Erythroblast (primary cell): ENCODE results near the gene NRG3.
"Not testable (repeated sequence)": the region's sequence is repeated elsewhere in the genome, so short reads cannot be mapped to it uniquely, and the experiment has no call there.

ENCODE experiments used
- DNase-seq, 2 experiments: peaks; one replicate each; lab custom pipeline; 2025; lab: John Stamatoyannopoulos, UW
- GATA1 ChIP-seq: IDR thresholded peaks from 2 replicates; pipeline ENCODE4 v1.6.1; 2011; ENCODE audit warnings: low read depth, mild to moderate bottlenecking, control low read depth, low read length, moderate library complexity
- POLR2A ChIP-seq: IDR thresholded peaks from 2 replicates; pipeline ENCODE4 v1.6.1; 2011; ENCODE audit warnings: mild to moderate bottlenecking, low read length

Gene NRG3

DNA sequence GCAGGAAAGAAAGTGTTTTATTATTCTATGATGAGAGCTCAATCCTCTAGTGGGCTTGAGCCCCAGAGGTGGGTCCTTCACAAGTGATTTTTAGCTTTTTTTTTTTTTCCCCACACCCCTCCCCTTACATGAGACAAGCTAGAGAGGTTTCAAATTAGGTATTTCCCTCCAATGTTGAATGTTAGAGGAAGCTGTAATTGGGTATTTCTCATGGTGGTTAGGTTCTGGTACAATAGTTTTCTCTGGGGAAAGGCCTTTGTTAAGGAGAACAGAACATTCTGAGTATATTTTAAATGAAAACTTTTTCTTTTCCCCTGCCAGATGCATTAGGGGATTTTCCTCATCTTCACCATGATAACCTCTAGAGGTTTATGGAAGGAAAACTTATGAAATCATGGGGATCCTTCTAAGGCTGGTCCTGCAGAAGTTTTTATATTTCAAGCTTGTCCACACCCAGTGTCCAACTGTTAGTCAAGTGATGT lies 1039.7 kb downstream of the NRG3 start:
- no peak for DNase-seq
- TF ChIP-seq POLR2A, result no peak
- TF ChIP-seq GATA1, result no peak

DNA sequence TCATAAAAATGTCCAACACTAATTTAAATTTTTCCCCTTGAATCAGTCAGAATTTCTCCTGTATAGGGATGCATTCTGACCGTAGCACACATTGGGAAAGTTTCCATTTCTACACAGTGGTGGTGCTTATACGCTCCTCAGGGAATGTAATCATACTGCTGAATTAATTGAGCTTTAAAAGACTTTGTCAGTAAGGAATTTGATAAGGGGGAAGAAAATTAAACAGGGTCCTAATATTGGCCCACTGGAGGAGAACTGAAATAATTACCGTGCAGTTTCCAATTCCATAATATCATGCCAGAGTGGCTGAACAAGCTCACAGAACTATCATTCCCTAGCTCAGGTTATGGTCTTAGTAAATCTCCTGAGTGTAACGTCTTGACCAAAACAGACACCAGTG lies 1041.9 kb downstream of the NRG3 start:
- no peak for DNase-seq
- TF ChIP-seq POLR2A (no peak), GATA1 (no peak)

DNA sequence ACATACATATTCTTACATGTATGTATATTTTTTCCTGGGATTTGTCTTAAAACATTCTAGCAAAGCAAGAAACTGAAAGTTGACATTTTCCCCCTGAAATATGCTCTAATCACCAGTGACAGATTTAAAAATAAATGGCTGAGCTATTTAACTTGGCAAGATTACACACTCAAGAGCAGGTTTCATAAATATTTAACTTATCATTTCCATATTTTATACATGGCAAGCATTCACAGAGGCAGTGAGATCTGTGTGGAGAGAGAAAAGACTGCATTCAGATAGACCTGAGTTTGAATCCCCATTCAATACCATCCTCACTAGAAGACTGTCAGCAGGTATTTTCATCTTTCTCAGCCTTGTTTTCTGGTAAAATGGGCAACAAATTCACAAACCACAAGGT lies 1043.0 kb downstream of the NRG3 start:
- no peak for DNase-seq
- TF ChIP-seq GATA1 (no peak), POLR2A (no peak)

DNA sequence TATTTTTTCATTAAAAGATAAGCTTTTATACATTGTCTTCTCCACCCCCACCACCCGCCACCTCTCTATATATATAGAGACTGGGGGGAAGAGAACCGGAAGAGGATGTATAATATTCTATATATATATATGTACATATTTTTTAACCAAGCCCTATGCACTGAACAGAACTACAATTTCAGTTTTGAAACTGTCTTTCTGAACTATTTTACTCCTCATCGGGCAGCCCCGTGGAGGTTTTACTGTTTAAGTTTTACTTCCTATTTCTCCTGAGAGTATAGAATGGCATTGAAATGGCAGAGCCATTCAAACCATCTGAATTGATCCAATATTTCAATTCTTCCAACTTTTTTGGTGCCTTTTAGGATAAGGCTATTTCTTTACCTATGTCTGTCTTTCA lies 1047.1 kb downstream of the NRG3 start:
- no peak for TF ChIP-seq POLR2A
- TF ChIP-seq GATA1, result no peak
- no peak for DNase-seq

DNA sequence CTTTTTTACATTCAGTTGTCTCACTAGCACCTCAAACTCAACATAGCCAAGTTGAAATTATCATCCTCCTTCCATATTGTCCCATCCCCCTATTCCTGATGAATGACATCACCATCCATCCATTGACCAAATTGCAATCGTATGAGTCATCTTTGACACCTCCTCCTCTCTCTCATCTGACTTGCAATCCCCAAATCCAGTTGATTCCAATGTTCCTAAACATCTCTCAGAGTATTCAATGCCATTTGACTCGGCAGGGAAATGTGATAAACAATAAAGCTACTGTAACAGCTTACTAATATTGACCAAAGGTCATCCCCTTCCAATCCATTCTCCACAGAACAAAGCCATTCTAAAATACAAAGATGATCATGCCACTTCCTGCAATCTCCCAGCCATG lies 1047.8 kb downstream of the NRG3 start:
- no peak for DNase-seq
- TF ChIP-seq POLR2A, result no peak
- no peak for TF ChIP-seq GATA1

DNA sequence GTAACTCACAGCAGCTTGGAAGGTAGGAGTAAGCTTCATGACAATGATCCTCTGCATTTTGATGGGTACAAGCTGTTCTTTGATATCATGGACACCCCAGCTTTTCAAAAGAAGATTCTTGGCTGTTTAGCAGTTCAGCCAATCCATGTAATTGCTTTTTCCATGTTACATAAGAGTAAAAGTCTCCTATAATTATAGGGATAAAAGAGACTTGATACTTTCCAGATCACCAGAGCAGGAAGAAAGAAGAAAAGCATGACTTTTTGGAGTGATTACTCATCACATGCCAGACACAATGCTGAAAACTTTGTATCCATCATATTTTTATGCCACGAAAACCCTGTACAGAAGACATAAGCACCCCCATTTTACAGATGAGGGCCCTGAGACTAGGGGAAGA lies 1049.7 kb downstream of the NRG3 start:
- no peak for DNase-seq
- no peak for TF ChIP-seq POLR2A
- no peak for TF ChIP-seq GATA1

DNA sequence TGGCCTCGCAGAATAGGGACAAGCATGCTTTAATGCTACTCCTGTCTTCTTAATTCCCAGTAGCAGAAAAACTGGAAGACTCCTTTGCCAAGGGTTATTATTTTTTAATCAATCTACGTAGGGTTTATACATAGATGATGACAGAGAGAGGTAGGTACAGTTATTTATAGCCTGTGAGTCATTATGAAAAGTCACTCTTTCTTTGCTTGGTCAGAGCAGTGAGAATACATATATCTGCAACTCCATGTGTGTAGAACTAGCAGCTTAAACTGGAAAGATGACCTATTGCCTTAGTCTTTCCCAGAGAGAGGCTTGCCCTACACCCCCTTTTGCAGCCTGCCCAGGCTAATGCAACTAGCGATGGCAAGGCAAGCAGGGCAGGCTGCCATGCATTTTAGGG lies 1050.6 kb downstream of the NRG3 start:
- TF ChIP-seq GATA1, result no peak
- no peak for TF ChIP-seq POLR2A
- no peak for DNase-seq

DNA sequence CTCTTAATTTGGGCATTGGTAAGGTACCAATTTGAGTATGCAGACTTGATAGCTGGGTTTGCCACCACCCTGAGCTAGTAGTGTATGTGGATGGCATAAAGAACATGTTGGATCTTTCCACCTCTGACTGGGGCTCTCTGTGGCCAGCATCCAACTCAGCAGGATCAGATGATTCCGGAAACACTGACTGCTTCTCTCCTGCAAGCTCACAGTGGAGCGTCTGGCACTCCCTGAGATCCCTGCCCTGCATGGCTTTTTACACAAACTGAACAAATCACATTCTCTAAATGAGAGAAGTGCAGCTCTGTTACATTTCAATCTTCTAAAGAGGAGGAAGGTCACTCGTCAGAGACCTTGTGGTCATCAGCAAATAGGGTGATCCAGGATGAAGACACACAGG lies 1057.5 kb downstream of the NRG3 start:
- TF ChIP-seq POLR2A, result no peak
- TF ChIP-seq GATA1, result no peak
- no peak for DNase-seq

DNA sequence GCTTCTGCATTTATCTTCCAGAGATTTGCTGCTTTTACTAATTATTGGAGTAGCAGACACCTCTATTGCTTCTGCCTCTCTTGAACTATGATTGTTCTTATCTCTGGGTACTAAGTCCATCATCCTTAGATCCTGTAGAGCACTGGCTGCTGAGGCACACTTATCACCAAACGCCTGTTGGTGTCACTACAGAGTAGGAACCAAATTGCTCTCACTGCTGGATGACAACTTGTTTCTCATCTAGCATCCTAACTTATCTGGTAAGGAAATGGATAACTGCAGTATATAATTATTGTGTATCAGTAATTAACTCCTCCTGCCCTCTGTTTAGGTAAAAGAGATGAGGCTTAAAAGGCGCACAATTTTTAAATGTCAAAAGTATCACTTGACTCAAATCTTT lies 1059.4 kb downstream of the NRG3 start:
- DNase-seq, result no peak
- TF ChIP-seq POLR2A, result no peak
- no peak for TF ChIP-seq GATA1

DNA sequence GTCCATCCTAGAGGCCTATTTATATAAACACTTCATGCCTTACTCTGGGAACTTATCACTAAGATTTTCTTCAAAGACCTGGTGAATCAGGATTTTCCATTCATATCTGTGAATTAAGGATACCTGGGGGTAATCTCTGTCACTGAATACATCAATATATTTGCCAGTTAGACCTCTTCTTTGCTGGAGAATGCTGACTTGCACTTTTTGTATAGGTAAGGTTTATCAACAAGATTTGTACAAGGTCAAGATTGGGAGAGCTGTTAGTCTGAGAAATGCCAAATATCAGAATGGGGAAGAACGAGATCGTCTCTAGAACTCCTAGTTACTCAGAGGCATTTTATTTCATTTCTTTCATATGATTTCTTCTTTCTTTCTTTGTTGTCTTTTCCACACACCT lies 1060.0 kb downstream of the NRG3 start:
- no peak for DNase-seq
- no peak for TF ChIP-seq GATA1
- TF ChIP-seq POLR2A, result no peak

DNA sequence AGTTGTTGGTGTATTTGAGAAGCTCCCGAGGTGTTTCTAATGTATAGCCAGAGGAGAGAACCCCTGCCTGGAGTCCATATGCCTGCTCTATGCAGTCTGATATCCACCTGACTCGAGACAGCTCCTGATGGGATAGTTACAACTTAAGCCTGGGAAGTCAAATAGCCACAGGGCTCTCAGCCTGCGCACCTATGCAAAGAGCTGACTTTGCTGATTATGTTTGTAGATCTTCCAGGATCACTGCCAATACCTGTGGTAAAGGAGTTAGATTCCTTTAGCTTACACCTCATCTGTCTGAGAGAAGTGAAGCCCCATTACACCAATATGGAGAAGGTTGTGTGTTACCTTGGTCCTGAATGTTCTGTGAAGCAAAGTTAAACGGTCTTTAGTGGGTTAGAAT lies 1063.3 kb downstream of the NRG3 start:
- no peak for TF ChIP-seq GATA1
- no peak for TF ChIP-seq POLR2A
- DNase-seq, result no peak

DNA sequence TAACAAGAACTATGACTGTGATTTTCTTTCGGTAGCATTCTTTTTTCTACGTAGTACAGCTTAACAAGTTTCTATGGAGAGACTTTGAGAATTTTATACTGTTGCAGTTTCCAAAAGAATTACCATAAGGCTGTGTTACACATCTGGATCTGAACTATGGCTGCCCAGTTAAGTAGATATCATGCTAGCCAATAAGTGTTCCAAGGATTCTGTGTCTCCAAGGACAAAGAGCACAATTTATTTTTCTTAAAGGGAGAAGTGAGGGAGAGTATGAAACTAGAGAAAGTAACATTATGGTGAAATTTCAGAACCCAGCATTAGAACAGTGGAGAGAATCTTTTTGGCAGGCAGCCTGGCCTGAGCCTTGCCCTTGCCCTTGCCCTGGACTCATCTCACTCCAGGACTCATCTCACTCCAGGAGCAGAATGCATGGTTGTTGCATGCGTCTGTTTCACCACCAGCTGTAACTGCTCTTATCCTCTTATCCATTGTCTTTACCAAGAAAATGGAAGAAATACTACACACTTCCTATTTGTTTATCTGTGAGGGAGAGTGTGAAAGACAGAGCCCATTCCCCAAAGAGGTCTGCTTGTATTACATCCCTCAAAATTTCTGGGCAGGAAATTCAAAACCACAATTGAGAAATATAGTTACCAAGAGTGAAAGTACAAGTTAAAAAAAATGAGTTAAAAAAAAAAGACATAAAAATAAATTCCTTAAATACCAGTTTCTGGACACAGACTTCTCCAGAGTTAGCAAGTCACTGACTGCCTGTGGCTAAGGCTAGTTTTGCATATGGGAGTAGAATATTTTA lies 1067.5 kb downstream of the NRG3 start:
- TF ChIP-seq GATA1, result no peak
- no peak for TF ChIP-seq POLR2A
- no peak for DNase-seq

DNA sequence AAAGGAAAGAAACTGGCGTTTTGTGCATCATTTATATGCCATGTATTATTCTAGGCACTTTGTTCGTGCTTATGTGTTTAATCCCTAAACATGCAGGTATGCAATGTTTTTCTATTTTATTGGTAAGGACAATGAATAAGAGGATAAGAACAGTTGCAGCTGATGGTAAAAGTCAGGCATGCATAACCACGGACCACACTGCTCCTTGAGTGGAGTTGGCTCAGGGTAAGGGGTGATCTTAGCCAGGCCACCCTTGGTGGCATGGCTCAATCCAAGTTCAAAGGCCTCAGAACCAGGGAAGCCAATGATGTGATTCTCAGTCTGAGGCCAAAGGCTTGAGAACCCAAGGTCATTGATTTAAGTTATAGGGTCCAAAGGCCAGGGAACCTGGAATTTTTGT lies 1068.1 kb downstream of the NRG3 start:
- TF ChIP-seq POLR2A, result no peak
- no peak for TF ChIP-seq GATA1
- no peak for DNase-seq

DNA sequence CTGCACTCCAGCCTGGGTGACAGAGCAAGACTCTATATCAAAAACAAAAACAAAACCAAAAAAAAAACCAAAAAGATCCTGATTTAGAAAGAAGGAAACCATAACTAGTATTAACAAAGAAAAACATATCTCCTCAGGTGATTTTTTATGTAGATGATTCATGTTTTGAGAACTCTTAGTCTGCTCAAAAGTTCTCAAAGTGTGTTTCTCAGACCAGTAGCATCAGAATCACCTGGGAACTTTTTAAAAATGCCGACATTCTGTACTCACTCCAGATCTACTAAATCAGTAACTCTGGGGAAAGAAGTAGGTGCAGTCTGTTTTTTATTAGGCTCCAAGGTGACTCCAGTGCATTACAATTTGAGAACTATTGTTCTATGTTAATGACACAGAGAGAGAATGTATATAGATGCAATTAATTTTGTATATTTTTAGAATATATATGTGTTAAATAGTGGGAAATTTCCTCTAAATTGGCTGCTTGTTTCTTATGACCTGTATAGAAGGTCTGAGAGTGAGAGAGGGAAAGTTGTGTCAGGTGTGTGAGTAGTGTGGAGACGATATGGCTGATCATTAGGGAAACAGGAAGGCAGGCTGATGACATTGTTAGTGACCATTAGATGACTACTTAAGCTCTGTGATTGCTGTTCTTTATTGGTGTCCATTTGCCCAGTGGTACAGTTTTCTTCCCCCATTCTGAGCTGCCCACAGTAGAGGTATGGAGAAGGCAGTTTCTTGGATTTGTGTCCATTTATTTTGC lies 1075.0 kb downstream of the NRG3 start:
- TF ChIP-seq GATA1, result no peak
- TF ChIP-seq POLR2A, result no peak

DNA sequence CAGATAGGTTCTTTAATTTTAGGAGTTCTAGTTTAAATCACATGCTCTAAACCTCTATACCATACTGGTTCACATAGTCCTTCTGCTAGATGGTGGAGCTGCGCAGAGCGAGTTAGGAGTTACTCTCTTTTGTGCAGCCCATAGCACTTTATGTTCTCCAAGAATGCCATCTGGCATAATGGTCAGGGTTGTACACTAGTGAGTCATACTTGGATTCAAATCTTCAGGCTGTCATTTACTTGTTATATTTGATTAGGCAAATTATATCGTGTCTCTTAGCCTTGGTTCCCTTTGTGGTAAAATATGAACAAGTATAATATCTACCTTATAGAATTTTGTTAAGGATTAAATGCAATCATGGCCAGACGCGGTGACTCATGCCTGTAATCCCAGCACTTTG lies 1078.3 kb downstream of the NRG3 start:
- no peak for DNase-seq
- TF ChIP-seq GATA1 (no peak), POLR2A (no peak)

More for the DNA sequence above, 1075.0 kb downstream of the NRG3 start:
- no peak for DNase-seq

DNA sequence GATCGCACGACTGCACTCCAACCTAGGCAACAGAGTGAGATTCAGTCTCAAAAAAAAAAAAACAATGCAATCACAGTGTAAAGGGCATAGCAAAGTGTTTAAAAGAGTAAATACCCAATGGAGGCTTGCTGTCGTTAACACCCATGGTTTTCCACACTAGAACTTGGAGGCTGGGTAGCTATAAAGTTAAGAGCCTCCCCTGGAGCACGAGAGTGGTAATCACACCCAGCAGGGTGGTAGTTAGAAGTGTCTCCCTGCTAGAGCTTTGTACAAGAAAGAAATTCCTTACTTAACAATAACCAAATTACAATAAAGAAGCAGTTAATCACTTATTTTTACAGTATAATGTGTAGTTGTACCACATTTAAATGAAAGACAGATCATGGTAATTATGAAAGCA lies 1078.9 kb downstream of the NRG3 start:
- no peak for DNase-seq
- TF ChIP-seq POLR2A (no peak), GATA1 (no peak)

DNA sequence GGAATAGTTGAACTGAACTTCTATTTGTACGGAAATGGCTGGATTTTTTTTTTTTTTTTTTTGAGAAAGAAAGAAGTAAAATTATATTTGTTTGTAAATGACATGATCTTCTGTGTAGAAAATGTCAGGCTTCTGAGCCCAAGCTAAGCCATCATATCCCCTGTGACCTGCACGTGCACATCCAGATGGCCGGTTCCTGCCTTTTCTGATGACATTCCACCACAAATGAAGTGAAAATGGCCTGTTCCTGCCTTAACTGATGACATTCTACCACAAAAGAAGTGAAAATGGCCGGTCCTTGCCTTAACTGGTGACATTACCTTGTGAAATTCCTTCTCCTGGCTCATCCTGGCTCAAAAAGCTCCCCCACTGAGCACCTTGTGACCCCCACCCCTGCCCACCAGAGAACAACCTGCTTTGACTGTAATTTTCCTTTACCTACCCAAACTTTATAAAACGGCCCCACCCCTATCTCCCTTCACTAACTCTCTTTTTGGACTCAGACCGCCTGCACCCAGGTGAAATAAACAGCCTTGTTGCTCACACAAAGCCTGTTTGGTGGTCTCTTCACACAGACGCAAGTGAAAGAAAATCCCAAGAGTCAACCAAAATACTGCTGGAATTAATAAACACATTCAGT lies 1085.5 kb downstream of the NRG3 start:
- not testable (repeated sequence) for DNase-seq
